Measurements from ENCODE around the gene PRXL2B.

The PRXL2B gene

DNA sequence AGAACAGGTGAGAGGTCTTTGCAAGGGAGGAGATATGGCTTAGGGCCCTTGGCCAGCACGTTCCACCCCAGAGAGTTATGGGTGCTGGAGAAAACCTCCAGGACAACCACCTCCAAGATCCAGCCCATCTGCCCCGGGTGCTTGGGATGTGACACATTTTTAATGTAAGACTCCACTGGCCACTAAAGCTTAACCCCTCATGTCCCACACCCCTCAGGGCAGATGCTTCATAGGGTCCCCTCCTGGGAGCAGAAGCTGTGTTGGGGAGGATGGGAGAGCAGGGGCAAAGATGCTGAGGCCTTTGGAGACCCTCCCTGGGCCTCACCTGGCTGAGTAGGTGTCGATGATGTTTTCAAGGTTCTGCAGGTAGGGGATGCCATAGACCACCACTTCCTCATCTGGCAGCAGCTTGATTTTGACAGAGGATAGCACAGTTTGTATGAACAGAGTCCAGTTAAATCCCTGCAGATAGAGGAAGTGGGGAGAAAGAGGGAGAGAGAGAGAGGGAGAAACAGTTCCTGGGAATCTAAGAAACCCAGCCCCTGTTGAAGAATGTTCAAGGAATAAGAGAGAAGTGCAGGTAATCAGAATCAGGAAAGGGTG lies 11.9 kb downstream of the PRXL2B start:
- no peak for DNase-seq (ENCODE audit: low read depth)

DNA sequence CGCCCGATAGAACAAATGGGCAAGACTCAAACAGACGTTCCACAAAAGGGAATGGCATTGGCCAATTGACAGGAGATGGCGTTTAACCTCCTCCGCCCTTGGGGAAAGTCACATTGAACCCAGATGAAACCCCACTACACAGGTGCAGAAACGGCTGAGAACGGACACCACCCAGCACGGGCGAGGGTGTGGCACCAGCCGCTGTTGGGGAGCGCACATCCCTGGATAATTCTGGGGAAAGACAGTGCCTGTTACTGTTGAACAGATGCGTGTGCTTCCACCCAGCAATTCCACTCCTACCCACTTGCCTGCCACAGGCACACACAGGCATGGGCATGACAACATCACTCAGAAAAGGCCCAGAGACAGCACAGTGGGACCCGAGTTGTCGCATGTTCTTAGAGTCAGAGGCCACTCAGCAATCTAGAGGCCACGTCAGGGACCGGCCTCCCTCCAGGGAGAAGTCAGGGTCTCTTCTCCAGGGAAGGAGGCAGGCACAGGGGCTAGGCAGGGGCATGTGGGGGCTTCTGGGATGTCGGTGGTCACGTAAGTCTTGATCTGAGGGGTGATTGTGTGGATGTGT lies 15.2 kb downstream of the PRXL2B start:
- DNase-seq (ENCODE audit: low read depth), result no peak

GRCh38 chr1:2602311-2602835 lies 15.8 kb downstream of the PRXL2B start:
- no peak for DNase-seq (ENCODE audit: low read depth)

- no peak for DNase-seq (ENCODE audit: low read depth)
Measured at GRCh38 chr1:2602866-2603520, 16.4 kb downstream of the PRXL2B start.

- no peak for DNase-seq (ENCODE audit: low read depth)
Measured at GRCh38 chr1:2603521-2604155, 17.1 kb downstream of the PRXL2B start.

DNA sequence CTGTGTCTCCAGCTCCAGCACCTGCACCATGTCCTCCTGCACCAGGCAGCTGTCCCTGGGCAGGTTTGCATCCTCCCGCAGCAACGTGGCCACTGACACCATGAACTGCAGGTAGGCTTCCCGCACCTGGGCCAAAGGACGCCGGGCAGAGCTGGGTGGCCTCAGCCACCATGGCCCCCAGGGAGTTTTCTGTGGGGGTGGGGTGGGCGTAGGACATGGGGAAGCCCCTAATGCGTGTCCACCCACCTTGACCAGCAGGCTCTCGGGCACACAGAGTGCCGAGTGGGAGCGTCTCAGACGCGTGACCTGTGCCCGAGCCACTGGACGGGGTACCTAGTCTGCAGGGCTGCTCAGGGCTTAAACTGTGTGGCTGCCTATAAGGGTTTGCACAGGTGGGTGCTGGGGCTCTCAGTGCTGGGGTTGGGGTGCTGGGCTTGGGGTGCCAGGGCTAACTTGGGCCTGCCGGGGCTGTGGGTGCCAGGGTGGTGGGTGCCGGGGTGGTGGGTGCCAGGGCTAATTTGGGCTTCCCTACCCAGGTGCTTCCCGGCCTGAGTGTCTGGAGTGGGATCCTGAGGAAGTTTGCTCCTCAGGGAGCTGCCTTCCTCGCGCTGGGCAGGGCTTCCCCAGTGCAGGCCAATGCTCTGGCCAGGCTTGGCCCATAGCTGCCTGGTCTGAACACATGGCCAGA lies 17.7 kb downstream of the PRXL2B start:
- no peak for DNase-seq (ENCODE audit: low read depth)

DNA sequence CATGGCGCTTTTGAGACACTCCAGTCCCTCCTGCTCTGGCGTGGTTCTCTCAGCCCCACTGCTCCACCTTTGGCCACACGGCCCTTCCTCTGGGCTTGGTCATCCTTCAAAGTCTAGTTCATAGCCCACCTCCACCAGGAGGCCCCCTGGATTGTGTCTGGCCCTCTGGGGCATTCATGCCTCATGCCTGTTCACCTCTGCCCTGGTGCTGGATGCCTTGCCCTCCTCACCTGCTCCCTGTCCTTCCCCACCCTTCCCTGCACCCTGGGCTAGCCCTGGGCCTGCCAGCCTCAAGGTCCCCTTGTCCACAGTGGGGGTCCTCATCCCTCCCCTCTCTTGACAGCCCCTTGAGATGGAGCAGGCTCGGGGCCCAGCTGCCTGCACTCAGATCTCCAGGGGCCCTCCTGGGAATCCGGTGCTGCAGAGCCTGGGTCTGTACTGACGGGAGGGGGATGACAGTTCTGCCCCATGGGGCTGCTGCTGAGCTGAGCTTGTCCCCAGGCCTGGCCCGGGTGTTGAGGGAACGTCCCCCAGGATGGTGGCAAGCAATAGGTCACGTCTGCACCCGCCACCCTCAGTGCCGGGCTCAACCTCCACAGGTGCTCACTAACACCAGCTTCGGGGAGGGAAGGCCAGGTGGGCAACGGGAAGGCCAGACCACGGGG lies 18.4 kb downstream of the PRXL2B start:
- DNase-seq (ENCODE audit: low read depth), result no peak

- no peak for DNase-seq (ENCODE audit: low read depth)
Measured at GRCh38 chr1:2605509-2606395, 19.2 kb downstream of the PRXL2B start.

- DNase-seq (ENCODE audit: low read depth), result no peak
Measured at GRCh38 chr1:2606396-2606880, 19.9 kb downstream of the PRXL2B start.

- DNase-seq (ENCODE audit: low read depth), result no peak
Measured at GRCh38 chr1:2606881-2607621, 20.5 kb downstream of the PRXL2B start.

DNA sequence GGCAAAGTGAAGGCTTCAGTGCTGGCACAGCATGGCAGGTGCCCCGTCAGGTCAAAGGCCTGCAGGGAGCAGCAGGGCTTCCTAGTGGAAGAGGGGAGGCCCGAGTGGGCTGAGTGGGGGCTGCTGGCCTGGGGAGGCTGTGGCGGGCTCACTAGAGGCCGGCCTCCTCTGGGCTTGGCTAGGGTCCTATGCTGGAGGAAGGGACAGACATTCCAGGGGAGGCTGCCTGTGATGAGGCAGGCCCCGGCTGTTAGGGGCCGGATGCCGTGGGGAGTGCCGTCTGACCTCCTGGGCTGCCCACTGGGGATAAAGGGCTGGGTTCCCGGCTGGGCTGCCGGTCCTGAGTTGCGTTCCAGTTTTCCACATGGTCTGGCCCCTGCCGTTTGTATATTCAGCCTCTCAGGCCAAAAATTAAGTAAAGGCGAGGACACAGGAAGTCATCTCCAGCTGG lies 21.1 kb downstream of the PRXL2B start:
- DNase-seq (ENCODE audit: low read depth), result no peak

DNA sequence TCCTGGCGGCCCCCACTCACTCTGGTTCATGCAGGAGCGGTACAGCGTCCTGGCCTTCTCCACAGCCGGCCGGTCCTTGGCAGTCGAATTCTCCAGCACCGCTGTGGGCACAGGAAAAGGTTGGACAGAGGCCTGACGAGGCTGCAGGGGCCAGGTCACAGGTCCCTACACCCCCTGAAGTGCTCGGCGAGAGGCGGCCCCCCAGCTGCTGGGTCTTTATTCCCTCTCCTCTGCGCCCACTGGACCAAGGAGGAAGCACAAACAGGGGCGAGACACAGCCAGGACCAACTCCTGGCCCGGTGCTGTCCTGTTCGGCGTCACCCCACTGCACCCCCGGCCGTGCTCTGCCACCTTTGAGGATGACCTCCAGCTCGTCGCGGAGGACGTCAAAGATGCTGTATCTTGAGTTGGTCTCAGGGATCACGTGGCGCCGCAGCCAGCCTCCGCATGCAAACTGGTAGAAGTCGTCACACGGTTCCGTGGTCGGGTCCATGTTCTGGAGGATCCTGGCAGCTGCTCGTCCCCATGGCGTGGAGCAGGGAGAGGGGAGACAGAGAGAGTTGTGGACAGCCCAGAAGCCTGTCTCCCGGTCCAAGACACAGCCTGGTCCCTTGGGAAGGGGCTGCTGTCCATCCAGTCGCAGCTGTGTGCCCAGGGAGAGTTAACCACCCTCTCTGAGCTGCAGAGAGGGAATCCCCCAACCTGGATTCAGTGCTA lies 22.9 kb downstream of the PRXL2B start:
- DNase-seq (ENCODE audit: low read depth), result no peak

- no peak for DNase-seq (ENCODE audit: low read depth)
Measured at GRCh38 chr1:2610036-2610959, 23.7 kb downstream of the PRXL2B start.

- no peak for DNase-seq (ENCODE audit: low read depth)
Measured at GRCh38 chr1:2611031-2611501, 24.5 kb downstream of the PRXL2B start.

GRCh38 chr1:2611621-2612437 lies 25.3 kb downstream of the PRXL2B start:
- DNase-seq (ENCODE audit: low read depth), result no peak

GRCh38 chr1:2612591-2613365 lies 26.2 kb downstream of the PRXL2B start:
- no peak for DNase-seq (ENCODE audit: low read depth)
